Hematopoietic multipotent progenitor cell treated with erythropoietin and hydrocortisone succinate and interleukin-3 and kit ligand, for 6 days (in vitro differentiated cells): ENCODE data around the gene TNIK.

Experiments used
- DNase-seq: peaks from one replicate; pipeline ENCODE4 v3.0.0-alpha.2; 2015

TNIK gene

DNA sequence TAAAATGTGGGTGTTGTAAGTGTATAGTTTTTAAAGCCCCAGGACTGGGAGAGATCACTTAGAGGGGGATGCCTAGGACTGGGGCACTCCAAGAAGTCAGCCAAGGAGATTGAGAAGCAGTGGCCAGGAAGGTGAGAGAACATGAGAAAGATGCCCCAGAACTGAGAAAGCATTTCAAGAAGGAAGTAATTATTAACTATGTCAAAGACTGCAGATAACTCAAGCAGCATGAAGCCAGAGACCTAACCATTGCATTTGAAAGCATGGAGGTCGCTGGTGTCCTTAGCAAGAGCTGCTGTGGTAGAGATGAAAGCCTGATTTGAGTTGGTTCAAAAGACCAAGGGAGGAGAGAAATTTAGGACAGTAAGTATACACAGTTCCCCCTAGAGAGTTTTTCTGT, 403.1 kb downstream of the TNIK start:
- no peak for DNase-seq

DNA sequence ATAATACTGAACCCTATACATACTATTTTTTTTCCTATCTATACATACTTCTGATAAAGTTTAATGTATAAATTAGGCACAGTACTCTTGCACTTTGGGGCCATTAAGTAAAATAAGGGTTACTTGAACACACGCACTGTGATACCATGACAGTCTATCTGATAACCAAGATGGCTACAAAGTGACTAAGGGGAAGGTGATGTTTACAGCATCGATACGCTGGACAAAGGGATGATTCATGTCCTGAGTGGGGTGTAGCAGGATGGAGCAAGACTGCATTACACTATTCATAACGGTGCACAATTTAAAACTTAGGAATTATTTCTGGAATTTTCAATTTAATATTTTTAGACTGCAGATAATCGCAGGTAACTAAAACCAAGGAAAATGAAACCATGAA, 403.7 kb downstream of the TNIK start:
- no peak for DNase-seq

DNA sequence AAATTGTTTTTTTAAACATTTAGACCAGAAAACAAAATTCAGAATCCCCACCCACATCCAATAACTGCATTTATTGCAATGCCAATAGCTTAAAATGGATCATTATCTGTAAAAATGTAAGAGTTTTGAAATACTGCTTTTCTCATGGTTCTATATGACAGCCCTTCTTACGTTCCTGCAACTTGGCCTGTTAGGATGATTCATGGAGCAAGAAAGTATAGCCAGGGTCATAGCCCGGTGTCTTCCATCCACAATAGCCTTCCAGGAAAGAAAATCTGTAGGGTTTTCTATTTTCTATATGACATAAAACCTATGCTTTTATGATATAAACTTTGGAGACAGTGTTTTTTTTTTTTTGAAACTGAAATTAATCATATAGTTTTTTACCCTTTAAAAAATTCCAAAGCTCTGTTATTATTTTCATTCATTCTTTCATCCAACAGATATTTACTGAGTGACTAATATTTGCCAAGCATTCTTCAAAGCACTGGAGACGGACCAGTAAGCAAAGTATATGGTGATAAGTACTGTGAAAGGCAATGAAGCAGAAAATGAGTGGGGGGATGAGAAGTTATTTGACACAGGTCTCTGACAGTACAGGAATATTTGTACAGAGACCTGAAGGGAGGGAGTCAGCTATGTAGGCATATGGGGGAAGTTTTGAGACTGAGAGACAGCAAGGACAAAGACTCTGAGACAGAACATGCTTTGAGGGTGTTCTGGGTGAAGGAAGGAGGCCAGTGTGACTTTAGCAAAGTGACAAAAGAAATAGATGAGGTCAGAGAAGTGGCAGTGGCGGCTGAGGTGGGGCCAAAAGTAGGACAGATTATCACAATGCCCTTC, 404.6 kb downstream of the TNIK start:
- DNase-seq: no peak

DNA sequence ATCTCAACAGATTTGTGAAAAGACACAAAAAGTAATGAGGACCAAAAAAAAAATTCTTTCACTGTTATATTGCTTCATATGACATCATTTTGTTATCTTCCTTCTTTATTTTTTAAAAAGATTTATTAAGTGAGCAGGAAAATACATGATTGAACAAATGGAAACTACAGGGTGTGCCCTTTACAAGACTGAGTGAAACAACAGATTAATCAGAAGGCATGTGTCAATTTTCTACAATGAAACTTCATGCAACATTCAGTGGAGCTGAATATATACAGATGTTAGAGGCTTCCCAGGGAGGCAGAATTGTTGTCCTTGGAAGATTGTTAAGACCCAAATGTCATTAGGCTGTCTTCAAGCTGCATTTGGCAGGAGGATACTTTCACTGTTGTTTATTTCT, 405.3 kb downstream of the TNIK start:
- no peak for DNase-seq

DNA sequence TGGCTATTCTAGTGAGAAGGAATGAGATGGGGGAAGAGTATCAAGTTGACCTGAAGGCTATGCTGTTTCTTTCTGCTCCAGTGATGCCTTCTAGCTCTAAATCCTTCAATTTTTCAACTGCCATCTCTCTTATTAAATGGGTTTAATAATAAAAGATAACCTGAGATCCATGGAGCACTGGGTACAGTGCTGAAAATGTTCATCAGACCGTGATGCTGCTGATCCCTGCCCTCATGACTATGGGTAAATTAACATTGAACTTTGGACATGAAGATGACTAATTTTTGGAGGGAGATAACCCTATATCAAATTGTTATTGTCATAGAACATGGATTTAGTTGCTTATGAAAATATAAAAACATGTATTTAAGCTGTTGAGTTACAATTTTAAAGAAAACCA, 406.0 kb downstream of the TNIK start:
- DNase-seq: no peak

DNA sequence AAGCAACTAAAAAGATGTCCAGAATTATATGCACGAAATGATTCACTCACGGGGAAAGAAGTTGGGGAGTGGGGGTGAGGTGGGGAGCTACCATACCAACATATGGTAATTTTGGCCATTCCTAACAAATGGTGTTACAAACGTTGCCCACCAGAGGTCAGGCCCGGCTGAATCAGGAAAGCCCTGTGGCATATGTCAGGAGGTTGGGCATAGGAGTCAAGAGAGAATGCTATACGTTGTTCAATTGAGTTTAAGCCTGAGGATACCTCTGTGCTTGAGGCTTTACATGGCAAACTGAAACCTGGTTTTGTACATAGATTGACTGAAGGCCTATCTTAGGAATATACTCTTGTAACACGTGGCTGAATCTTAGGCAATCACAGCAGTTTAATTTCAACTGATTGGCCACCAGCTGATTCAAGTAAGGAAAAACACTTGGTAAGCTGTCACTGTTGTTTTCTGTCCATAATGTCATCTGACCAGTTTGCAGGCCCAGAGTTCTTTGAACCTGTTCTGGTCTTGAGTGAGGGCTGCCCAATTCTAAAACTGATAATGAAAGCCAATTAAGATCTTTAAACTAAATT, 410.3 kb downstream of the TNIK start:
- DNase-seq: peak; percentile 83

DNA sequence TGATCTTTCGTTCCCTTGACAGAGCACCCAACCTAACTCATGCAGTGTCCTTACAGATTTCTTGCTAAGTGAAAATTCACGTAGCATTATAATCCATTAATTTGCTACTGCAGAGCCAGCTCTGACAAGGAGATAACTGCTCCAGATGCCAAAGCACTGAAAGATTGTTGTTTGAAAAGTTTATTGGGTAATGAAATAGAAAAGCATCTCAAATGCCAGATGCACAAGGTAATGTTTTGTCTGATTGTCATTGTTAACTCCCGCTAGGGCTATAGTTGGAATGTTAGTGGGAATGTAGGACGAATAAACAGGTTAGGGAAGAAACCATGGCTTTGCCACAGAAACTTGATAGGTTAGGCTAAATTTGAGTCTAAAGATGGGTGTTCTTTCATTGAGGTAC, 413.4 kb downstream of the TNIK start:
- DNase-seq: no peak

DNA sequence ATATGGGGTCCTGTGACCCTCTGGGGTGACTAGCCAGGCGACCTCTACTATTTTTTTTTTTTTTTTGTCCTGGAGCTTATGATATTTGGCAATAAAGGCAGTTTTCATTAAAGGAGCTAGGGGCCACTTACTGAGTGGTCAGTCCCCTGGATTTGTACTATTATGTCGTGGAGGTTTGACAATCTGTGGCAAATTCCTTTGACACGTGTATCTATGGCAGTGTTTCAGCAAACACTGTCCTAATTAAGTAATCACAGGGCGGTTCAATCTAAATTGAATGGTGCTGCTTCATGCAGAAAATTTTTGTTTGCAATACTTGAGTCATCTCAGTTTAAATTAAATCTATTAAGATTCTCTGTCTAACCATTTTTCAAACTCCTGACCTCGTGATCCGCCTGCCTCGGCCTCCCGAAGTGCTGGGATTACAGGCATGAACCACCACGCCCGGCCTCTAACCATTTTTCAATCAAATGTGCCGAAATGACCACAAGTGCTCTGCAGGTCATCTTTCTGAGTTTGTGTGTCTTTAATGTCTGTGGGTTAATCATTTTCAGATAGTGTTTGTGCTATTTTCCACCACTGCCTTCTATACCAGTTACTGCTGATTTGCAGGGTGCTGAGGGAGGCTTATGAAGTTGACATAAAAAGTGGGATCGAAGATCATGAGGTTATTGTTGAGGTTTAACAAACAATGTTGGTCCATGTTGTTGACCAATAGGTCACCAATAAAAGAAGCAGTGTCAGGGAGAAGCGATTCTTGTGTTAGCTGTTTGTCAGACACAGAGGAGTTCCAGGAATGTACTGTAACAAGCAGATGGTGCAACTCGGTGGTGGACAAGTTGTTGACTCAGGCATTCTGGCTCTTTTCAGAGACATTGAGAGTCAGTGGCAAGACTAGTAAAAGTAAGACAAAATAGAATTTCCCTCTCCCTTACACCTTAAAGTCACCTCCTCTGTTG, 415.1 kb downstream of the TNIK start:
- DNase-seq: no peak

DNA sequence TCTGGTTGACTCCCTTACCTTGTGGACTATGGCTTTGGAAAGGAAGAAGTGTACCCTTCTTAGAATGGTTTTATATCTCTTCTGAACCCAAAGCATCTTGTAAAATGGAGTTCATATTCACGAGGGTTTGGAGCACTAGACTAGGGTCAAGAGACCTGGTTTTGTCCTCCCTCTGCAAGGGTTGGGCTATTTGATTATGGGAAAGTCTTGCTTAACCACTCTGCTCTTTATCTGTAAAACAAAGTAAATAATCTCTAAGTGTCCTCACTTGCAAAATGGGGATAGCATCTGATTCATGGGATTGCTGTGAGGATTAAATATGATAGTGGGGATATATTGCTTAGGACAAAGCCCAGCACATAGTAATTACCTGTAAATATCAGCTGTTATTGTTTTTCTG, 415.8 kb downstream of the TNIK start:
- no peak for DNase-seq

DNA sequence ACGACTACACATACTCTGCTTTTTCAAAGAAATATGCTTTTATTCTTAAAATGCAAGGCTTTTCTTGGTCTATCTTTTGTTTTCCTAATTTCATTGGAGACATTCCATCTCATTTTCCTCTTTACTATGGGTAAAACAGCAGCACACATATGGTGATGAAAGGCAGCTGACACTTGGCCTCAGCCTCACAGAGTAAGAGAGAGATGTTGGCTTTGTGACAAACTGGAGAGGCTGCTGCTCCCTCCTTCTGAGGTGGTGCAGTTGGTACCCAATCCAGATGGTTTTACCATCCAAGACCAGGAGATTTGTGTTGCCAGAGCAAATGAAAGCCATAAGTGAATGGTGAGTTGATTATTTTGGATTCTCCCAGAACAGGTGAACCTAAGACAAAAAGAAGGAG, 420.5 kb downstream of the TNIK start:
- no peak for DNase-seq

DNA sequence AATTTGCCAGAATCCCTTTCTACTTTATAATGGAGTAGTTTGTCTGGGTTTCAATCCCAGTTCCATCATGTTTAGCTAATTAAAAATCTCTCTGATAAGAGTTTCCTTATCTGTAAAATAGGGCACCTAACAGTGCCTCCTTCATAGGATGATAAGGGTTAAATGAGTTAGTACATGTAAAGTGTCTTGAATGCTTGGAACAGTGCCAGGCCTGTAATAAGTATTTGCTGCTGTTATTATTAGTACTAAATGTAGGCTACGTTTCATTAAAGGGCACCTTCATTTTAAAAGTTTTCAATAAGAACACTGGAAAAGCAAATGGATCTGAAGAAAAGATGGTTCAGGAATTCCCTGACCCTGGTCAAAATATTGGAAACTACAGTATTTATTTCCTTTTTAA, 421.9 kb downstream of the TNIK start:
- peak; percentile 40 for DNase-seq

DNA sequence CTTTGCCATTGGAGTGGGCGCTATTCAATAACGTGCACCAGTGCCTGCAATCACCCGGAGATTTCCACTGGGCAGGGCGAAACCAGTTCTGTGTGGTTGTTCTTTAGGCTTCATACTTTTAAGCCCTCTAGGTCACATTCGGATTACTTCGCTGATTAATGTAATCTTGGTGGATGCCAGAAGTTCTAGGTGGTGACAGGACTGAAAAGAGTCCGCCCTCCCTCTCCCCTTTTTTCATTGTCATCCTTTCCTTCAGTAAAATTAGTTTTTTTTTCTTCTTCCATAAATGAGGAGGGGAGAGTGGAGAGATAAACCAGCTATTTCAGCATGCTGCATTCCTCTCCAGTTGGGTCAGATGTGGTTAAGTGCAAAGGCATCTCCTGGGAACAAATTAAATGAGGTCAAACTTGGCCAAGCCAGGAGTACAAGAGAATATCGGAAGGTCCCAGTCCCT, 431.4 kb downstream of the TNIK start:
- no peak for DNase-seq

DNA sequence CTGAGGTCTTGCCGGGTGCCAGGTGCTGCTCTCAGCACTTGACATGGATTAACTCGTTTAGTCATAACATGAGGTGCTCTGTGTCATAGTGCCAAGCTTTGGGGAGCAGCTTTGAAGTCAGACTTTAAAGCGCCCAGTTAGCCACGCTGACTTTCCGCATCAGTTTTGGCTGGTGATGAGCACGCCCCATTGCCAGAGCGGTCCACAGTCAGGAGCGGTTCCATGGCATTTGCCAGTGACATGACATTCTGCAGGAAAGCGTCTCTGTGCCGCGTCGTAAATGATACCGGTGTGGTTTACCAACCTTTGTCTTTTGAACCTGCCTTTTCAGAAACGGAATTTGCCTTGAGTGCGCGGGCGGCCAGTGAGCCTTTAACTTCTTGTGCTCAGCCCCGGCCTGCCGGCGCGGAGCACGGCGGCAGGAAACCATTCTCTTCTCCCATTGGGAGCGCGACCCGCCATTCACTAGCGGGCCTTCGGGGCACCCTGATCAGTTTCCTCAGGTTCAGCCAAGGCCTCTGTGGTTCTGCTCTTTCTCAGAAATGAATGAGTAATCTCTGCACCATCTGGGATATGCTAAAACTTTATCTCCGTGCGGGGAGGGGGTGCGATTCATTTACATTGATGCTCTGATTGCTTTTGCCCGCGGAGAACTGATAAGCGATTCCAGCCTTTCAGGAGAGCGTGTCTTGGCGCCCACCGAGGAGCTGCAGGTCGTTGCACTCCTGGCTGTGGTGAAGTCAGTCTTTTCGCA, 432.0 kb downstream of the TNIK start:
- DNase-seq: peak; percentile 35

DNA sequence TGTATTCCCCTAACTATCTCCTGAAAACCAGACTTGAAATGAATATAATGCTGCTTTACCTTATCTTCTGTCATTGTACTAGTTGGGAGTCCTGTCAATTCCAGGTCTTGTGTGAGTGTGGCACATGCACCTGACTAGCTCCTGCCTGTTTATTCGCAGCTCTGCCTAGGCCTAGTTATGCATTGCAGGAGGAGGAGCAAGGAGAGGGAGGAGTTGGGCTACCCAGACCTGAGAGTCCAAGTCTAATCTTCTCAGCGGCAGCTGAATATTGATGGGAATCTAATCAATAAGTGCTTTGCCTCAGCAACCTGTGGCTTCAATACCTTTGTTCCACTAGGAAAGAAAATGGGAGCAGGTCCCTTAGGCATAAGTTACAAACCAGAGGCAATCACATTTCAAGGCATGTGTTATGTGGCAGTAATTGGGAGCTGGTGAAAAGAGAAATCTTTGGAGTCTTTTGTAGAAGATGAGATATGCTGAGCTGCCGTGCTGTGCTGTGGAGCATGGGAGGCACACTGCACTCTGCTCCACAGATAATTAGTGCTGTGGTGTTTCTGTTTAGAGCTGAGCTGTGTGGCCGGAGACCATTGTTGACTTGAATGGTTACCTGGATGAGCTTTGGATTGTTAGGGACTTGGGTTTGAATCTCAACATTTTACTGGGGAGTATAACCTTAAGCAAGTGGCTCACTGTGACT, 433.5 kb downstream of the TNIK start, which contains the start of gene SLC2A2:
Gene SLC2A2, minus strand, starts transcription at position 124 of the 697 bp plus-strand sequence. Its CDS starts 50 bp downstream, at position 74.
- no peak for DNase-seq

DNA sequence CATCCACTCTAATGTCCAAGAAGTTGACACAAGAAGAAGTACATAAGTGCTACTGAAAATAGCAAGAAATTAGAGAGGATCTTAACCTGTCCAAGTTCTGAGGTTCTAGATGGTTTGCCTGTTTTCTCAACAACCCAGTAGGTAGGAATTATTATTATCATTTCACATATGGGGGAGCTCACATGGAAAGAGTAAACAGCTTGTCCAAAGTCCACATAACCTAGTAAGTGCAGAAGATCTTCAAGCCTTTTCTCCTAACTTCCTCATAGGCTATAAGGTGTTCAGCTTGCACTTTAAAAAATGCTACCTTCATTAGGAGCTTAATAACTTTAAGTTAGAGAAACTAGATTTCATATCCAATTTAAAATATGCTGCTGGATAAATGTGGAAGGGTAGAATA, 436.6 kb downstream of the TNIK start:
- no peak for DNase-seq

DNA sequence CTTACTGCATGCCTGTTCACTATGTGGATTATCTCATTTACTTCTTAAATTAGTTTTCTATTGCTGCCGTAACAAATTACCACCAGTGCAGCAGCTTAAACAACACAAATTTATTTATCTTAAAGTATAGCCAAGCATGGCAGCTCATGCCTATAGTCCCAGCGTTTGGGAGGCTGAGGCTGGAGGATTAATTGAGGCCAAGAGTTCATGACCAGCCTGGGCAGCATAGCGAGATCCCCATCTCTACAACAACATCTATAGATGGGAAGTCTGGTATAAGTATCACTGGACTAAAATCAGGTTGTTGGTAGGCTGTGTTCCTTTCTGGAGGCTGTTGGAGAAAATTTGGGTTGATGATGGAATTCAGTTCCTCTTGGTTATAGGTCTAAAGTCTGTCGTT, 438.8 kb downstream of the TNIK start:
- no peak for DNase-seq

DNA sequence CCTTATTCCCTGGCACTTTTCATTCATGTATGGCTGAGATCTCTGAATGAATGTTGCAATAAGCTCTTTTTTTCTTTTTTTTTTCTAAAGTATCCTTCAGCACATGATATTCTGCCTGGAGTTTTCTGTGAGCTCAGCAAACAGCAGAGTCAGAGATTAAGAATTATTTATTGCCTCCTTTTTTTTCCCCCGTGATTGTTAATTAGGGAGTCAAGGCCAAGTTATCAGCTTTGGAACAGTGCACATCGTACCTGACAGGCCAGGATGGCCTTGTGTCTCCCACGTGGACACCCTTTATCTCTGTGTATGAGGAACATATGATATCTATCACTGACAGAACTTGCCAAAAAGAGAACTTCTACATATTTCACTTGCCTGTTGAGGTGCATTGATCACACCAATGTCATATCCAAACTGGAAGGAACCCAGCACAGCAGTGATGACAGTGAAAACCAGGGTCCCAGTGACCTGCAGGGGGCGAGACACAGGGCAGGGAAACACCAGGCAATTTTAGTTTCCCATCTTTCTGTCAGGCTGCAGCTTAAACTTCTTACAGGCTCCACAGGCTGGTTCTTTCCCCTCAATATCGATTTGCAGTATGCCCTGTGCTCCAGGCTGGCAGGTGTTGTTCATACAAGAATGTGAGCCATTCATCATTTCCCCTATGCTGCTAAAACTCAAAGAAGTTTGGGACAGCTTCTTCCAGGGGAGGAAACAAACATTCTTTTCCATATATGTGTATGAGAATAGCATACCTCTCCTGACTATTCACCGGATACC, 441.9 kb downstream of the TNIK start:
- peak; percentile 15 for DNase-seq

DNA sequence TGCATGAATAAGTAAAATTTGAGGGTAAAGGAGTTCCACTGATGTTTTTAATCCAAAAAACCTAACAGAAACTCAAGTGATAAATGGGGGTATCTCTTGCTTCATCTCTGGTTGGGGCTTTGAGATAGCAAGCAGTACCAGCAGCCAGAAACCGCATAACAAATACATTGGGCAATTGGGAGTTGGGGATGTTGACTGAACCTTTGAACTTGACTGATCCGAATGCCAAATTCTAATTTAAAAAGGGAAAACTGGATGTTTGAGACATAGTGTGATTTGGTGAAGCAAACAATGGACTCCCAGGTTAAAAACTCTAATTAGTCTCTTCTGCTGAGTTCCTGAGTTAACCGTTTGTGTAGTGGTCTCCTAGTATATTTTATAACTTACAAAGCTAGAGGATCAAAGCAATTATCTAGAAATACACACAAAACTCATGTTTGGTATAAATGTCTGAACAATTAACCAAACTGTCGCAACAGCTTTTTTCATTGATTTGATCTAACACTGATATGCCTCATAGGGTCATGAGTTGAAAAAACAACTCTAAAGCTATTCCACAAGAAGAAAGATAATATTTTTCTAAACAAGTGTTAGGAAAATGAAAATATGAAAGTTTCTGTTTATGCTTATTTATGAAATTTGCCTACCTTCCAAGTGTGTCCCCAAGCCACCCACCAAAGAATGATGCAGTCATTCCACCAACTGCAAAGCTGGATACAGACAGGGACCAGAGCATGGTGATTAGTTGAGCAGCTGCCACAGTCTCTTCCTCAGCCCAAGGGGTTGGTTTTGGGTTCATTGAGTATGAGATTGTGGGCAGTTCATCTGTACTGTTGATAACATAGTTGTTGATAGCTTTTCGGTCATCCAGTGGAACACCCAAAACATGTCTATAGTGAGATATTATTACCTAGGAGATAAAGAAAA, 446.1 kb downstream of the TNIK start:
- peak; percentile 24 for DNase-seq

DNA sequence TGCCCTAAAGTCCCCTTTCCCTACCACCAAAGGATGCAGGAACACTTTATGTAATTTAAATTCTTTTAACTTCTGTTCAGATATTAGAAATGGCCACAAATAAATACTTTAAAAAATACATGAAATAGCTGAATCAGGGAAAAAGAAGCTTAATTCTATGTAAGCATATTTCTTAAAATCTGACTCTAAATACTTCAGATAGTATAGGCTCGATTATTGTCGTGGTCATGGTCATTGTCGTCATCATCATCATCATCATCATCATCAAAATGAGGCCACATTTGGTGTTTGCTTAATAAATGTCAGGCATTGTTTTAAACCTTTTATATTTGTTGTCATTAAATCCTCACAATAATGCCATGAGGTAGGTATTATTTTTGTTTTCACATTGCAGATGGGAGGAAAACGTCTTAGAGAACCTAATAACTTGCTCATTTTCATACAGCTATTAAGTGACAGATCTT, 448.3 kb downstream of the TNIK start:
- DNase-seq: no peak
